GM12878 (cell line): Measurements from ENCODE around the gene FGFR2. TPM values are rescaled to one million over a fixed set of nuclear protein-coding genes. Genes with fewer than 3 reads are reported as not detected.

ENCODE experiments used
- ATAC-seq: fragments of 200-7000 bp; cut with Tn5 transposase; 3 replicates; pipeline ENCODE4 v1.9.1; 2020; ENCODE audit warnings: mild to moderate bottlenecking, moderate library complexity
- BruUV-seq: library from RNA; stranded (reverse); fragments of 400-500 nt; replicated peaks from 2 replicates; lab custom pipeline; 2021; lab: Mats Ljungman, UMichigan
- CTCF ChIA-PET: fragments of 300-600 bp; sonication (Branson Sonifier 250); formaldehyde crosslinking; extraction: SDS; loops from one replicate; lab custom pipeline; 2021; ENCODE audit warnings: inconsistent platforms; lab: Yijun Ruan, JAX
- POLR2A ChIA-PET: fragments of 350-600 bp; formaldehyde crosslinking; extraction: SDS; loops from one replicate; lab custom pipeline; 2021; ENCODE audit warnings: inconsistent platforms; lab: Charles Lee
- RAD21 ChIA-PET: fragments of 300-600 bp; sonication (Branson Sonifier 250); formaldehyde crosslinking; loops from one replicate; lab custom pipeline; 2023; ENCODE audit warnings: antibody characterized with exemption; ENCODE audit not compliant: unreplicated experiment; lab: Charles Lee
- SMC1A ChIA-PET: fragments of 300-600 bp; sonication (Branson Sonifier 250); formaldehyde crosslinking; loops from one replicate; lab custom pipeline; 2023; ENCODE audit not compliant: unreplicated experiment, uncharacterized antibody; lab: Charles Lee
- DNase-seq: peaks from one replicate; pipeline ENCODE4 v3.0.0-alpha.2; 2011; ENCODE audit warnings: low read depth, low spot score
- FAIRE-seq: peaks from 3 replicates; lab custom pipeline; 2011; peaks lifted over from hg19 to GRCh38; lab: Jason Lieb, UNC
- H2AFZ ChIP-seq: 2 replicates; pipeline ENCODE4 v1.6.0; 2011; ENCODE audit warnings: low read depth, low read length, control low read depth; ENCODE audit not compliant: control insufficient read depth
- H3K27ac ChIP-seq: 2 replicates; pipeline ENCODE4 v1.5.1; 2011; ENCODE audit warnings: control low read depth; ENCODE audit not compliant: control insufficient read depth, insufficient read depth
- H3K27me3 ChIP-seq, 2 experiments: replicated peaks in 1 of 2; 2 replicates each; pipeline versions ENCODE4 v1.6.0 to v1.6.1; 2011; ENCODE audit warnings: low read length in 1 of 2; ENCODE audit not compliant: control insufficient read depth in 2 of 2, insufficient read depth in 2 of 2
- H3K36me3 ChIP-seq, 2 experiments: 2 replicates each; pipeline ENCODE4 v1.5.1; 2011; ENCODE audit warnings: low read length in 1 of 2; ENCODE audit not compliant: control insufficient read depth in 2 of 2, insufficient read depth in 2 of 2
- H3K4me1 ChIP-seq: 2 replicates; pipeline ENCODE4 v1.6.1; 2011; ENCODE audit warnings: mild to moderate bottlenecking, low read length, moderate library complexity, mixed read lengths; ENCODE audit not compliant: control insufficient read depth, insufficient read depth
- H3K4me2 ChIP-seq: 2 replicates; pipeline ENCODE4 v1.6.0; 2011; ENCODE audit warnings: control low read depth; ENCODE audit not compliant: control insufficient read depth, insufficient read depth
- H3K4me3 ChIP-seq: fragments of 200-600 bp; sonication (generic); 2 replicates; pipeline ENCODE4 v1.5.1; 2016
- H3K79me2 ChIP-seq: 2 replicates; pipeline ENCODE4 v1.6.0; 2011; ENCODE audit warnings: low read length; ENCODE audit not compliant: control insufficient read depth, insufficient read depth
- H3K9ac ChIP-seq: 2 replicates; pipeline ENCODE4 v1.8.0; 2011; ENCODE audit warnings: low read length, control low read depth, mixed read lengths; ENCODE audit not compliant: control insufficient read depth, insufficient read depth
- H3K9me3 ChIP-seq: replicated peaks from 3 replicates; pipeline ENCODE4 v1.5.1; 2011; ENCODE audit warnings: mild to moderate bottlenecking, low read length; ENCODE audit not compliant: control insufficient read depth, insufficient read depth
- H4K20me1 ChIP-seq: 2 replicates; pipeline ENCODE4 v1.6.0; 2011; ENCODE audit not compliant: control insufficient read depth, insufficient read depth
- BACH1 ChIP-seq: fragments of 450-650 bp; IDR thresholded peaks from 2 replicates; pipeline ENCODE4 v1.6.1; 2017; ENCODE audit warnings: mild to moderate bottlenecking, borderline replicate concordance
- CHD1 ChIP-seq: IDR thresholded peaks from 2 replicates; pipeline ENCODE4 v1.6.1; 2012; ENCODE audit warnings: low read depth, low read length, improper control_type of control experiment
- DPF2 ChIP-seq: fragments of 450-650 bp; IDR thresholded peaks from 2 replicates; pipeline ENCODE4 v1.6.1; 2017; ENCODE audit warnings: mild to moderate bottlenecking
- HCFC1 ChIP-seq: fragments of 150-350 bp; IDR thresholded peaks from 2 replicates; pipeline ENCODE4 v1.6.1; 2014; ENCODE audit warnings: low read length
- IKZF1 ChIP-seq: fragments of 450-650 bp; conservative IDR thresholded peaks from 2 replicates; pipeline ENCODE4 v1.6.1; 2017; ENCODE audit warnings: antibody characterized with exemption, mild to moderate bottlenecking
- MEF2B ChIP-seq: fragments of 450-650 bp; IDR thresholded peaks from 2 replicates; pipeline ENCODE4 v1.6.1; 2018; ENCODE audit warnings: mild to moderate bottlenecking, moderate library complexity; ENCODE audit not compliant: partially characterized antibody, poor library complexity, severe bottlenecking
- MYB ChIP-seq: fragments of 150-350 bp; IDR thresholded peaks from 2 replicates; pipeline ENCODE4 v1.6.1; 2014; ENCODE audit warnings: mild to moderate bottlenecking, low read depth, low read length, borderline replicate concordance
- POLR2A ChIP-seq: IDR thresholded peaks from 2 replicates; pipeline ENCODE4 v1.6.1; 2011; ENCODE audit warnings: low read depth, mild to moderate bottlenecking, low read length
- RFX5 ChIP-seq: IDR thresholded peaks from 2 replicates; pipeline ENCODE4 v1.6.1; 2011; ENCODE audit warnings: low read depth, low read length, improper control_type of control experiment
- SUPT20H ChIP-seq: IDR thresholded peaks from 2 replicates; pipeline ENCODE4 v1.6.1; 2011; ENCODE audit warnings: low read depth, mild to moderate bottlenecking, low read length, moderate library complexity, borderline replicate concordance; ENCODE audit not compliant: control insufficient read depth
- TCF12 ChIP-seq: IDR thresholded peaks from 2 replicates; pipeline ENCODE4 v1.6.1; 2011; ENCODE audit warnings: low read depth, mild to moderate bottlenecking, low read length
- ZNF24 ChIP-seq: fragments of 450-650 bp; IDR thresholded peaks from 2 replicates; pipeline ENCODE4 v1.6.1; 2017; ENCODE audit warnings: antibody characterized with exemption, mild to moderate bottlenecking
- WGBS: methylation state at CpG from one replicate; pipeline ENCODE4 v1.1.6; 2016; ENCODE audit warnings: low lambda C conversion rate; ENCODE audit not compliant: insufficient replicate concordance, insufficient coverage; ENCODE audit errors: missing lambda C conversion rate; 5-methylcytosine and 5-hydroxymethylcytosine counted together
- in situ Hi-C: fragments of 300-500 bp; cut with MboI; formaldehyde crosslinking; loops from 9 replicates; pipeline ENCODE4 v1.14.3; 2018; ENCODE audit warnings: mixed read lengths
- intact Hi-C: fragments of 100-400 bp; cut with micrococcal nuclease; formaldehyde crosslinking; loops from one replicate; pipeline ENCODE4 v1.14.2; 2022; ENCODE audit not compliant: unreplicated experiment
- polyA plus RNA-seq, 11 experiments: library from polyadenylated mRNA; depleted of rRNA in 4 of 11; unstranded in 6 of 11; stranded (reverse) in 5 of 11; fragments of >200 nt; fragmentation: Nextera tagmentation in 4 of 11; fragmentation: Illumina TruSeq in 1 of 11; extraction: Ambion mirVana in 4 of 11; extraction: Trizol in 1 of 11; gene quantifications; 1 replicate in 1 of 11; 2 replicates in 10 of 11; pipeline versions ENCODE4 v1.2.1 to v1.2.3, GENCODE V29; 2011 to 2016; ENCODE audit warnings: inconsistent platforms in 2 of 11, missing spikeins in 2 of 11, low read depth in 1 of 11
- total RNA-seq, 4 experiments: library from RNA; depleted of rRNA in 3 of 4; stranded (reverse); fragments of >200 nt in 3 of 4; fragmentation: Illumina TruSeq in 1 of 4; extraction: Trizol in 1 of 4; gene quantifications; 2 replicates each; pipeline versions ENCODE4 v1.2.1 to v1.2.3, GENCODE V29; 2013 to 2021
- TF ChIP-seq, protein P1 (sequence below): fragments of 450-650 bp; formaldehyde crosslinking; IDR thresholded peaks from 2 replicates; pipeline ENCODE4 v1.5.0; 2022; ENCODE audit warnings: mild to moderate bottlenecking, missing genetic modification characterization
- TF ChIP-seq, protein P2 (sequence below): fragments of 450-650 bp; IDR thresholded peaks from 2 replicates; pipeline ENCODE4 v1.6.1; 2016; ENCODE audit warnings: mild to moderate bottlenecking
- TF ChIP-seq, protein P3 (sequence below): IDR thresholded peaks from 2 replicates; pipeline ENCODE4 v1.6.1; 2012; ENCODE audit warnings: low read depth, low read length, improper control_type of control experiment

FGFR2 gene
- total and polyA plus RNA-seq, 10 of the 15 experiments (the other 5 are each of a cell fraction or from before 2014, with no cell fraction given), result 0.04 to 0.15 TPM; not detected in 8

DNA sequence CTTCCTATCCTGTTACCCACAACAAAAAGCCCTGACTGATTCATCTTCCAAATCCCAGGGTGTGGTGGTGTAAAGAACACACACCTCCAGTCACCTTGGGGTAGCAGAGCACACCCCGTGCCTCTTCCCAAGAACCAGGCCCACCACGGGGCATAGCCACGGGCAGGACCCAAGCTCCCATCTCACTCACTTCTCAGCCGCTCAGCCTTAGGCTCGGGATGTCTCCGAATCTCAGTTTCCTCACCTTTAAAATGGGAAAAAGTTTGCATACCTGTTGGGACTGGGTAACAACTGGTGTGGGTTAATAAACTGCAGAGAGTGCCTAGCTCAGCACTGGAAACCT, 139.0 kb downstream of the FGFR2 start (continued):
- TF ChIP-seq, protein P1, sequence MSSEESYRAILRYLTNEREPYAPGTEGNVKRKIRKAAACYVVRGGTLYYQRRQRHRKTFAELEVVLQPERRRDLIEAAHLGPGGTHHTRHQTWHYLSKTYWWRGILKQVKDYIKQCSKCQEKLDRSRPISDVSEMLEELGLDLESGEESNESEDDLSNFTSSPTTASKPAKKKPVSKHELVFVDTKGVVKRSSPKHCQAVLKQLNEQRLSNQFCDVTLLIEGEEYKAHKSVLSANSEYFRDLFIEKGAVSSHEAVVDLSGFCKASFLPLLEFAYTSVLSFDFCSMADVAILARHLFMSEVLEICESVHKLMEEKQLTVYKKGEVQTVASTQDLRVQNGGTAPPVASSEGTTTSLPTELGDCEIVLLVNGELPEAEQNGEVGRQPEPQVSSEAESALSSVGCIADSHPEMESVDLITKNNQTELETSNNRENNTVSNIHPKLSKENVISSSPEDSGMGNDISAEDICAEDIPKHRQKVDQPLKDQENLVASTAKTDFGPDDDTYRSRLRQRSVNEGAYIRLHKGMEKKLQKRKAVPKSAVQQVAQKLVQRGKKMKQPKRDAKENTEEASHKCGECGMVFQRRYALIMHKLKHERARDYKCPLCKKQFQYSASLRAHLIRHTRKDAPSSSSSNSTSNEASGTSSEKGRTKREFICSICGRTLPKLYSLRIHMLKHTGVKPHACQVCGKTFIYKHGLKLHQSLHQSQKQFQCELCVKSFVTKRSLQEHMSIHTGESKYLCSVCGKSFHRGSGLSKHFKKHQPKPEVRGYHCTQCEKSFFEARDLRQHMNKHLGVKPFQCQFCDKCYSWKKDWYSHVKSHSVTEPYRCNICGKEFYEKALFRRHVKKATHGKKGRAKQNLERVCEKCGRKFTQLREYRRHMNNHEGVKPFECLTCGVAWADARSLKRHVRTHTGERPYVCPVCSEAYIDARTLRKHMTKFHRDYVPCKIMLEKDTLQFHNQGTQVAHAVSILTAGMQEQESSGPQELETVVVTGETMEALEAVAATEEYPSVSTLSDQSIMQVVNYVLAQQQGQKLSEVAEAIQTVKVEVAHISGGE, result no peak
- TF ChIP-seq POLR2A (no peak), CHD1 (no peak)
- TF ChIP-seq, all 136 proteins: peak for 0

DNA sequence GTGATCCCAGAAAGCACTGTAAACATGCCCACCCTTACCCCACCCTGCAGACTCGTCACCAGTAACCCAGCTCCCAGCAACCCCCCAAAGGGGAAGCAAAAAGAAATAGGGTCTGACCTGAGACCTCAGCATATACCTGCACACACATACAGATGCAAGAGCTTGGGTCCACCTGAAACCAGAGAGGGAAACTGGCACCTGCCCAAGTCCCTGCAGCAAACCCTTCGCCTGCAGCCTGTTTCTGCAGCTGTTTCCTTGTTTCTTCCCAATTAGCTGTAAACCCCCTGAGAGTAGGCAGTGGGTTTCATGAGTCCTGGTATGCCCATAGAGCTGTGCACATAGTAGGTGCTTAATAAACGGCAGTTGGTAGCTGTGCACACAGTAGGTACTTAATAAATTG, 140.5 kb downstream of the FGFR2 start:
- in situ Hi-C loops, result no loop called here
- no peak for ATAC-seq
- H3K9ac ChIP-seq, result no peak overlapping the region
- ChIA-PET POLR2A (interaction anchor here (0.6 kb wide), 1 partner anchor 59 kb away, joined by 4 read pairs; no protein-coding TSS in a partner anchor), RAD21 (no interaction called here), SMC1A (interaction anchor here (1.0 to 1.4 kb wide), 3 partner anchors 9 to 443 kb away, joined by 3 to 4 read pairs (median 3); no protein-coding TSS in a partner anchor), CTCF (interaction anchor here (0.7 kb wide), 1 partner anchor 12 kb away, joined by 4 read pairs; no protein-coding TSS in a partner anchor)
- WGBS, result 0% methylated on average over 3 of the region's 3 CpGs
- H3K27me3 ChIP-seq, result no peaks in the 10 kb centered on the region
- no peak overlapping the region for H3K4me2 ChIP-seq
- DNase-seq, result no peak
- BruUV-seq, result no TSS peak
- no peaks in the 10 kb centered on the region for H3K4me1 ChIP-seq
- H3K79me2 ChIP-seq, result no peaks in the 10 kb centered on the region
- FAIRE-seq, result no peak
- no peak for TF ChIP-seq DPF2
- TF ChIP-seq, protein P2, sequence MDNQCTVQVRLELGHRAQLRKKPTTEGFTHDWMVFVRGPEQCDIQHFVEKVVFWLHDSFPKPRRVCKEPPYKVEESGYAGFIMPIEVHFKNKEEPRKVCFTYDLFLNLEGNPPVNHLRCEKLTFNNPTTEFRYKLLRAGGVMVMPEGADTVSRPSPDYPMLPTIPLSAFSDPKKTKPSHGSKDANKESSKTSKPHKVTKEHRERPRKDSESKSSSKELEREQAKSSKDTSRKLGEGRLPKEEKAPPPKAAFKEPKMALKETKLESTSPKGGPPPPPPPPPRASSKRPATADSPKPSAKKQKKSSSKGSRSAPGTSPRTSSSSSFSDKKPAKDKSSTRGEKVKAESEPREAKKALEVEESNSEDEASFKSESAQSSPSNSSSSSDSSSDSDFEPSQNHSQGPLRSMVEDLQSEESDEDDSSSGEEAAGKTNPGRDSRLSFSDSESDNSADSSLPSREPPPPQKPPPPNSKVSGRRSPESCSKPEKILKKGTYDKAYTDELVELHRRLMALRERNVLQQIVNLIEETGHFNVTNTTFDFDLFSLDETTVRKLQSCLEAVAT, result no peak
- TF ChIP-seq MYB, result no peak
- no peak for TF ChIP-seq MEF2B
- no peak for TF ChIP-seq RFX5
- TF ChIP-seq, protein P3, sequence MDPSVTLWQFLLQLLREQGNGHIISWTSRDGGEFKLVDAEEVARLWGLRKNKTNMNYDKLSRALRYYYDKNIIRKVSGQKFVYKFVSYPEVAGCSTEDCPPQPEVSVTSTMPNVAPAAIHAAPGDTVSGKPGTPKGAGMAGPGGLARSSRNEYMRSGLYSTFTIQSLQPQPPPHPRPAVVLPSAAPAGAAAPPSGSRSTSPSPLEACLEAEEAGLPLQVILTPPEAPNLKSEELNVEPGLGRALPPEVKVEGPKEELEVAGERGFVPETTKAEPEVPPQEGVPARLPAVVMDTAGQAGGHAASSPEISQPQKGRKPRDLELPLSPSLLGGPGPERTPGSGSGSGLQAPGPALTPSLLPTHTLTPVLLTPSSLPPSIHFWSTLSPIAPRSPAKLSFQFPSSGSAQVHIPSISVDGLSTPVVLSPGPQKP, result no peak
- no peak for TF ChIP-seq ZNF24
- no peak for TF ChIP-seq TCF12
- TF ChIP-seq SUPT20H, result no peak
- TF ChIP-seq BACH1, result no peak
- no peak for TF ChIP-seq IKZF1
- no peak for TF ChIP-seq HCFC1
- H3K9me3 ChIP-seq, result no peaks in the 10 kb centered on the region
- intact Hi-C loops, result no loop called here
- no peak overlapping the region for H3K4me3 ChIP-seq
- H4K20me1 ChIP-seq, result no peaks in the 10 kb centered on the region
- no peak overlapping the region for H3K27ac ChIP-seq
- no peak overlapping the region for H2AFZ ChIP-seq
- H3K36me3 ChIP-seq, result no peaks in the 10 kb centered on the region
